C4-2B (cell line): ENCODE data around the gene KRT3.

Experiments used
- ZFX ChIP-seq: fragments of 450-650 bp; IDR thresholded peaks from 2 replicates; pipeline ENCODE4 v1.6.1; 2017
- TF ChIP-seq, protein P1 (sequence below): fragments of 450-650 bp; conservative IDR thresholded peaks from 2 replicates; pipeline ENCODE4 v1.5.1; 2017; ENCODE audit warnings: mild to moderate bottlenecking

DNA sequence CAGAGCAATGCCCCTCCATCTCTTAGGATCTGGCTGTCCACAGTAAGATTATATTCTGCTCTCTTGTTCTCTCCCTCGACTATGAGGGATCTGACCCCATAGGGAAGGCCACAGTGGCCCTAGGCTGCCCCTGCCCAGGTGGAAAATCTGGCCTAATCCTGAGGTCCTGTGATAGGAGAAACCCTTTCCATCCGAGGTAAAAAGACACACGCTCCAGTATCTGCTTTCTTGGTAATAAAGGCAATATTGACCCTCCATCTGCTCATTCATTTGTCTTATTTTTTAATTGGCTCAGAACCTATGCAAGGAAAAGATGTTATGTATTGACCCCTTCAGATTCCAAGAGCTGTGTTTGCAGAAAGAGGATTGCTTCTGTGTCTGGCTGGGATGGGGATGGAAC, 28.5 kb downstream of the KRT3 start:
- TF ChIP-seq, protein P1, sequence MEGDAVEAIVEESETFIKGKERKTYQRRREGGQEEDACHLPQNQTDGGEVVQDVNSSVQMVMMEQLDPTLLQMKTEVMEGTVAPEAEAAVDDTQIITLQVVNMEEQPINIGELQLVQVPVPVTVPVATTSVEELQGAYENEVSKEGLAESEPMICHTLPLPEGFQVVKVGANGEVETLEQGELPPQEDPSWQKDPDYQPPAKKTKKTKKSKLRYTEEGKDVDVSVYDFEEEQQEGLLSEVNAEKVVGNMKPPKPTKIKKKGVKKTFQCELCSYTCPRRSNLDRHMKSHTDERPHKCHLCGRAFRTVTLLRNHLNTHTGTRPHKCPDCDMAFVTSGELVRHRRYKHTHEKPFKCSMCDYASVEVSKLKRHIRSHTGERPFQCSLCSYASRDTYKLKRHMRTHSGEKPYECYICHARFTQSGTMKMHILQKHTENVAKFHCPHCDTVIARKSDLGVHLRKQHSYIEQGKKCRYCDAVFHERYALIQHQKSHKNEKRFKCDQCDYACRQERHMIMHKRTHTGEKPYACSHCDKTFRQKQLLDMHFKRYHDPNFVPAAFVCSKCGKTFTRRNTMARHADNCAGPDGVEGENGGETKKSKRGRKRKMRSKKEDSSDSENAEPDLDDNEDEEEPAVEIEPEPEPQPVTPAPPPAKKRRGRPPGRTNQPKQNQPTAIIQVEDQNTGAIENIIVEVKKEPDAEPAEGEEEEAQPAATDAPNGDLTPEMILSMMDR, result no peak
- TF ChIP-seq ZFX, result no peak
